Measurements from ENCODE around the gene NLK. TPM values are rescaled to one million over a fixed set of nuclear protein-coding genes. Genes with fewer than 3 reads are reported as not detected.

NLK gene
- total RNA-seq, 1 experiment from 2014 or later, result 12.8 TPM

- TF ChIP-seq REST (IDR thresholded peaks at IDR 0.05; ENCODE audit: low read depth) (no peak), EZH2phosphoT487 (IDR thresholded peaks at IDR 0.05; ENCODE audit: borderline replicate concordance) (no peak)
Measured at GRCh38 chr17:28193241-28193640, 150.8 kb downstream of the NLK start (continued).

- TF ChIP-seq MAX (IDR thresholded peaks at IDR 0.05), result no peak
- TF ChIP-seq POLR2A (IDR thresholded peaks at IDR 0.05; ENCODE audit: borderline replicate concordance, extremely low read depth, insufficient read depth, insufficient read length), result no peak
- no peaks in the 10 kb centered on the region for H3K79me2 ChIP-seq (ENCODE audit: insufficient read depth, low read length)
- no peaks in the 10 kb centered on the region for H3K9me2 ChIP-seq (ENCODE audit: insufficient read depth)
- ATAC-seq (no peak), DNase-seq (ENCODE audit: low read depth, low spot score) (no peak)
- CTCF ChIA-PET, result no interaction called here
- POLR2A ChIA-PET, result no interaction called here
- no peak overlapping the region for H2AFZ ChIP-seq (ENCODE audit: low read depth, low read length, poor library complexity, severe bottlenecking)
- no TSS peak for BruUV-seq (replicated peaks)
- no peak overlapping the region for H3K4me2 ChIP-seq (ENCODE audit: low read length)
- H3K36me3 ChIP-seq (ENCODE audit: control insufficient read depth in 1 of 2, insufficient read depth in 2 of 2, low read length in 2 of 2), result no peaks in the 10 kb centered on the region; a peak in 2 of 4 replicates
- no peak overlapping the region for H3K9ac ChIP-seq (ENCODE audit: low read length)
- H3K27ac ChIP-seq (ENCODE audit: low read depth, low read length), result no peak overlapping the region
- RAD21 ChIA-PET (ENCODE audit: low non-redundant PET in 1 of 2, low total read pairs in 2 of 2, uncharacterized antibody in 2 of 2, unreplicated experiment in 2 of 2), result no interaction called here
- no peak overlapping the region for H3K4me3 ChIP-seq (replicated peaks in 1 of 2; ENCODE audit: low read depth in 1 of 2, low read length in 2 of 2)
- no peaks in the 10 kb centered on the region for H4K20me1 ChIP-seq (ENCODE audit: insufficient read depth)
- no peaks in the 10 kb centered on the region for H3K9me3 ChIP-seq (ENCODE audit: control insufficient read depth in 1 of 2, insufficient read depth in 1 of 2, low read depth in 1 of 2, low read length in 2 of 2)
- no peaks in the 10 kb centered on the region for H3K4me1 ChIP-seq (ENCODE audit: control insufficient read depth in 1 of 2, insufficient read depth in 2 of 2, low read length in 2 of 2)
- intact Hi-C loops (cut with micrococcal nuclease), result no loop called here
- H3K27me3 ChIP-seq (ENCODE audit: insufficient read depth, low read length), result no peaks in the 10 kb centered on the region
Measured at GRCh38 chr17:28194382-28194781, 151.9 kb downstream of the NLK start.

GRCh38 chr17:28196636-28197035 lies 154.2 kb downstream of the NLK start:
- ChIA-PET RAD21 (ENCODE audit: low non-redundant PET in 1 of 2, low total read pairs in 2 of 2, uncharacterized antibody in 2 of 2, unreplicated experiment in 2 of 2) (no interaction called here), POLR2A (no interaction called here), CTCF (no interaction called here)
- Histone ChIP-seq H3K27ac (ENCODE audit: low read depth, low read length) (no peak overlapping the region), H3K9me3 (ENCODE audit: control insufficient read depth in 1 of 2, insufficient read depth in 1 of 2, low read depth in 1 of 2, low read length in 2 of 2) (no peaks in the 10 kb centered on the region), H2AFZ (ENCODE audit: low read depth, low read length, poor library complexity, severe bottlenecking) (no peak overlapping the region), H3K27me3 (ENCODE audit: insufficient read depth, low read length) (no peaks in the 10 kb centered on the region), H3K9me2 (ENCODE audit: insufficient read depth) (no peaks in the 10 kb centered on the region), H4K20me1 (ENCODE audit: insufficient read depth) (no peaks in the 10 kb centered on the region), H3K9ac (ENCODE audit: low read length) (no peak overlapping the region), H3K79me2 (ENCODE audit: insufficient read depth, low read length) (no peaks in the 10 kb centered on the region), H3K4me3 (replicated peaks in 1 of 2; ENCODE audit: low read depth in 1 of 2, low read length in 2 of 2) (no peak overlapping the region), H3K36me3 (ENCODE audit: control insufficient read depth in 1 of 2, insufficient read depth in 2 of 2, low read length in 2 of 2) (no peaks in the 10 kb centered on the region; a peak in 2 of 4 replicates), H3K4me2 (ENCODE audit: low read length) (no peak overlapping the region), H3K4me1 (ENCODE audit: control insufficient read depth in 1 of 2, insufficient read depth in 2 of 2, low read length in 2 of 2) (no peaks in the 10 kb centered on the region)
- intact Hi-C loops (cut with micrococcal nuclease), result no loop called here
- no TSS peak for BruUV-seq (replicated peaks)
- DNase-seq (ENCODE audit: low read depth, low spot score), result no peak
- no peak for ATAC-seq
- TF ChIP-seq EZH2phosphoT487 (IDR thresholded peaks at IDR 0.05; ENCODE audit: borderline replicate concordance) (no peak), CTCF (IDR thresholded peaks at IDR 0.05 in 2 of 3, conservative IDR thresholded peaks at IDR 0.05 in 1 of 3; ENCODE audit: borderline replicate concordance in 1 of 3, insufficient read depth in 1 of 3, low read depth in 2 of 3, low read length in 2 of 3) (no peak), SP1 (IDR thresholded peaks at IDR 0.05; ENCODE audit: low read depth) (no peak), EGR1 (IDR thresholded peaks at IDR 0.05; ENCODE audit: low read depth) (no peak), ZBTB33 (IDR thresholded peaks at IDR 0.05; ENCODE audit: extremely low read depth, insufficient replicate concordance, low read length) (no peak), CEBPB (IDR thresholded peaks at IDR 0.05; ENCODE audit: low read depth) (no peak), EZH2 (IDR thresholded peaks at IDR 0.05) (no peak), JUND (IDR thresholded peaks at IDR 0.05) (no peak), ZNF274 (IDR thresholded peaks at IDR 0.05; ENCODE audit: low read depth, low read length) (no peak)

Data from HCT116 (cell line).